IMR-90 (cell line): ENCODE results near the gene ADAMTS16. TPM values are rescaled to one million over a fixed set of nuclear protein-coding genes. Genes with fewer than 3 reads are reported as not detected.

ENCODE experiments used
- ATAC-seq: fragments of 200-7000 bp; cut with Tn5 transposase; 2 replicates; pipeline ENCODE4 v1.9.1; 2020; ENCODE audit warnings: low read depth, mild to moderate bottlenecking, moderate library complexity
- BruUV-seq: library from RNA; stranded (reverse); fragments of 400-500 nt; replicated peaks from 2 replicates; lab custom pipeline; 2021; lab: Mats Ljungman, UMichigan
- CTCF ChIA-PET: fragments of 300-600 bp; formaldehyde crosslinking; extraction: SDS; loops from one replicate; lab custom pipeline; 2021; ENCODE audit warnings: antibody characterized with exemption; lab: Yijun Ruan, JAX
- POLR2A ChIA-PET: fragments of 300-600 bp; sonication (Branson Sonifier 250); formaldehyde crosslinking; loops from one replicate; lab custom pipeline; 2022; ENCODE audit warnings: antibody characterized with exemption; ENCODE audit not compliant: unreplicated experiment; lab: Charles Lee
- DNase-seq: peaks from one replicate; pipeline ENCODE4 v3.0.0; 2013
- H2AFZ ChIP-seq: replicated peaks from 2 replicates; pipeline ENCODE3; 2013; ENCODE audit warnings: low read length, mild to moderate bottlenecking; ENCODE audit not compliant: poor library complexity
- H2AK5ac ChIP-seq: 2 replicates; pipeline ENCODE4 v1.6.1; 2013; ENCODE audit warnings: low read depth, low read length, inconsistent platforms
- H2AK9ac ChIP-seq: replicated peaks from 2 replicates; pipeline ENCODE3; 2013; ENCODE audit warnings: mild to moderate bottlenecking, low read depth, low read length, moderate library complexity; ENCODE audit not compliant: poor library complexity
- H2BK120ac ChIP-seq: 2 replicates; pipeline ENCODE4 v1.6.1; 2013; ENCODE audit warnings: low read depth, low read length, inconsistent platforms
- H2BK15ac ChIP-seq: 3 replicates; pipeline ENCODE4 v1.6.1; 2013; ENCODE audit warnings: low read depth, low read length, inconsistent platforms
- H2BK20ac ChIP-seq: 2 replicates; pipeline ENCODE4 v1.6.1; 2013; ENCODE audit warnings: low read depth, mild to moderate bottlenecking, inconsistent platforms, low read length, moderate library complexity
- H2BK5ac ChIP-seq: 2 replicates; pipeline ENCODE4 v1.6.1; 2013; ENCODE audit warnings: mild to moderate bottlenecking, low read depth, low read length, inconsistent platforms; ENCODE audit not compliant: poor library complexity, severe bottlenecking
- H3K14ac ChIP-seq: replicated peaks from 2 replicates; pipeline ENCODE4 v1.6.1; 2013; ENCODE audit warnings: low read depth, low read length, inconsistent platforms
- H3K18ac ChIP-seq: 2 replicates; pipeline ENCODE4 v1.6.1; 2013; ENCODE audit warnings: low read depth, low read length, control low read depth
- H3K23ac ChIP-seq: 2 replicates; pipeline ENCODE4 v1.6.1; 2013; ENCODE audit warnings: low read depth, low read length, inconsistent platforms
- H3K27ac ChIP-seq: 2 replicates; pipeline ENCODE4 v1.5.1; 2013; ENCODE audit warnings: mild to moderate bottlenecking, control low read depth, low read length; ENCODE audit not compliant: insufficient read depth
- H3K27me3 ChIP-seq: 2 replicates; pipeline ENCODE4 v1.6.1; 2013; ENCODE audit warnings: low read length; ENCODE audit not compliant: control insufficient read depth, insufficient read depth
- H3K36me3 ChIP-seq: 2 replicates; pipeline ENCODE4 v1.6.1; 2013; ENCODE audit warnings: low read length, mixed read lengths; ENCODE audit not compliant: control insufficient read depth, insufficient read depth
- H3K4ac ChIP-seq: 2 replicates; pipeline ENCODE4 v1.6.1; 2013; ENCODE audit warnings: low read depth, low read length, inconsistent platforms
- H3K4me1 ChIP-seq: 2 replicates; pipeline ENCODE4 v1.6.1; 2013; ENCODE audit warnings: low read length, mixed read lengths; ENCODE audit not compliant: control insufficient read depth, insufficient read depth
- H3K4me2 ChIP-seq: 2 replicates; pipeline ENCODE4 v1.6.1; 2013; ENCODE audit warnings: low read depth, mild to moderate bottlenecking, control low read depth, low read length, moderate library complexity
- H3K4me3 ChIP-seq: 2 replicates; pipeline ENCODE4 v1.5.1; 2013; ENCODE audit warnings: low read depth, mild to moderate bottlenecking, control low read depth, low read length, moderate library complexity; ENCODE audit not compliant: insufficient read depth
- H3K56ac ChIP-seq: 2 replicates; pipeline ENCODE4 v1.6.1; 2013; ENCODE audit warnings: low read length, inconsistent platforms; ENCODE audit not compliant: insufficient read depth; ENCODE audit errors: extremely low read depth
- H3K79me1 ChIP-seq, 2 experiments: 2 replicates each; pipeline ENCODE4 v1.6.1; 2013; ENCODE audit warnings: low read length in 2 of 2, inconsistent platforms in 1 of 2, low read depth in 1 of 2
- H3K9ac ChIP-seq: 2 replicates; pipeline ENCODE4 v1.6.1; 2013; ENCODE audit warnings: low read depth, low read length, control low read depth
- H3K9me1 ChIP-seq: 2 replicates; pipeline ENCODE4 v1.6.1; 2013; ENCODE audit warnings: low read length, inconsistent platforms; ENCODE audit not compliant: insufficient read depth
- H3K9me3 ChIP-seq: 2 replicates; pipeline ENCODE4 v1.6.1; 2013; ENCODE audit warnings: low read length; ENCODE audit not compliant: control insufficient read depth, insufficient read depth
- H4K20me1 ChIP-seq: 2 replicates; pipeline ENCODE4 v1.6.1; 2013; ENCODE audit warnings: low read length, inconsistent platforms; ENCODE audit not compliant: insufficient read depth
- H4K5ac ChIP-seq: 2 replicates; pipeline ENCODE4 v1.6.1; 2013; ENCODE audit warnings: mild to moderate bottlenecking, low read depth, low read length, control low read depth
- H4K8ac ChIP-seq, 2 experiments: 2 replicates each; pipeline ENCODE4 v1.6.1; 2013; ENCODE audit warnings: low read depth in 2 of 2, low read length in 2 of 2, control low read depth in 1 of 2, inconsistent platforms in 1 of 2
- H4K91ac ChIP-seq: 2 replicates; pipeline ENCODE4 v1.6.1; 2013; ENCODE audit warnings: low read depth, low read length, inconsistent platforms; ENCODE audit not compliant: insufficient read depth
- BHLHE40 ChIP-seq: fragments of 150-350 bp; IDR thresholded peaks from 2 replicates; pipeline ENCODE4 v1.6.1; 2016; ENCODE audit warnings: mild to moderate bottlenecking, low read depth, low read length
- CEBPB ChIP-seq: IDR thresholded peaks from 2 replicates; pipeline ENCODE4 v1.6.1; 2012; ENCODE audit warnings: low read depth, low read length, improper control_type of control experiment
- CTCF ChIP-seq: conservative IDR thresholded peaks from 2 replicates; pipeline ENCODE4 v1.5.1; 2012; ENCODE audit warnings: mild to moderate bottlenecking, low read depth, low read length, improper control_type of control experiment
- ELK1 ChIP-seq: fragments of 150-350 bp; IDR thresholded peaks from 2 replicates; pipeline ENCODE4 v1.6.1; 2016; ENCODE audit warnings: low read depth, mild to moderate bottlenecking, low read length, moderate library complexity, borderline replicate concordance
- FOS ChIP-seq: fragments of 150-350 bp; IDR thresholded peaks from 2 replicates; pipeline ENCODE4 v1.6.1; 2016; ENCODE audit warnings: low read depth, low read length
- MAFK ChIP-seq: IDR thresholded peaks from 2 replicates; pipeline ENCODE4 v1.6.1; 2012; ENCODE audit warnings: low read depth, low read length, improper control_type of control experiment
- MAZ ChIP-seq: IDR thresholded peaks from 2 replicates; pipeline ENCODE4 v1.6.1; 2012; ENCODE audit warnings: low read depth, mild to moderate bottlenecking, low read length, improper control_type of control experiment, moderate library complexity, borderline replicate concordance
- MXI1 ChIP-seq: IDR thresholded peaks from 2 replicates; pipeline ENCODE4 v1.6.1; 2012; ENCODE audit warnings: low read depth, mild to moderate bottlenecking, low read length, moderate library complexity, borderline replicate concordance
- NFE2L2 ChIP-seq: fragments of 150-350 bp; IDR thresholded peaks from 2 replicates; pipeline ENCODE4 v1.6.1; 2016; ENCODE audit warnings: low read depth, mild to moderate bottlenecking, low read length
- POLR2A ChIP-seq: IDR thresholded peaks from 2 replicates; pipeline ENCODE4 v1.6.1; 2012; ENCODE audit warnings: mild to moderate bottlenecking, low read depth, low read length
- RAD21 ChIP-seq: IDR thresholded peaks from 2 replicates; pipeline ENCODE4 v1.6.1; 2012; ENCODE audit warnings: low read length, improper control_type of control experiment
- RCOR1 ChIP-seq: IDR thresholded peaks from 2 replicates; pipeline ENCODE4 v1.6.1; 2012; ENCODE audit warnings: mild to moderate bottlenecking, low read length, improper control_type of control experiment; ENCODE audit not compliant: insufficient replicate concordance
- SMC3 ChIP-seq: fragments of 150-350 bp; IDR thresholded peaks from 2 replicates; pipeline ENCODE4 v1.6.1; 2016; ENCODE audit warnings: low read depth, mild to moderate bottlenecking, antibody characterized with exemption, low read length, moderate library complexity
- WGBS, 2 experiments: methylation state at CpG; one replicate each; pipeline versions ENCODE4 v1.1.5 to v1.1.7; 2013; ENCODE audit warnings: missing lambda C conversion rate in 2 of 2; ENCODE audit not compliant: insufficient read length in 1 of 2; ENCODE audit errors: extremely low coverage in 2 of 2; 5-methylcytosine and 5-hydroxymethylcytosine counted together
- dilution Hi-C: fragments of 300-500 bp; cut with HindIII; formaldehyde crosslinking; loops from one replicate; pipeline ENCODE4 v1.14.3; 2018; ENCODE audit warnings: low sequenced_read_pairs; ENCODE audit not compliant: unreplicated experiment
- in situ Hi-C: fragments of 300-500 bp; cut with MboI; formaldehyde crosslinking; loops from 3 replicates; pipeline ENCODE4 v1.14.3; 2019; ENCODE audit warnings: low sequenced_read_pairs, inconsistent platforms, mixed read lengths
- intact Hi-C: fragments of 100-400 bp; cut with micrococcal nuclease; formaldehyde crosslinking; loops from 2 replicates; pipeline ENCODE4 v1.10.0; 2022
- polyA plus RNA-seq, 3 experiments: library from polyadenylated mRNA; depleted of rRNA; stranded (reverse); fragments of >200 nt; gene quantifications; 2 replicates each; pipeline ENCODE4 v1.2.3, GENCODE V29; 2012; ENCODE audit warnings: low replicate concordance in 1 of 3
- total RNA-seq: library from RNA; depleted of rRNA; stranded (reverse); fragments of >200 nt; gene quantifications from 2 replicates; pipeline ENCODE4 v1.2.3, GENCODE V29; 2012

The ADAMTS16 gene
- total and polyA plus RNA-seq, 2 of the 4 experiments (the other 2 are of a cell fraction), result 0.09 to 0.18 TPM

GRCh38 chr5:5149154-5149553 is 9.0 kb downstream of the ADAMTS16 start:
- Histone ChIP-seq H3K36me3 (no peaks in the 10 kb centered on the region), H2AK5ac (no peak overlapping the region), H3K4ac (no peak overlapping the region), H4K20me1 (no peaks in the 10 kb centered on the region), H3K9ac (no peak overlapping the region), H3K23ac (no peak overlapping the region), H3K27me3 (no peaks in the 10 kb centered on the region), H3K18ac (no peak overlapping the region), H2AK9ac (no peak overlapping the region), H3K9me1 (no peaks in the 10 kb centered on the region), H2AFZ (no peak overlapping the region), H3K9me3 (no peaks in the 10 kb centered on the region), H2BK5ac (no peak overlapping the region), H3K56ac (no peak overlapping the region), H3K79me1 (no peaks in the 10 kb centered on the region), H4K8ac (no peak overlapping the region), H3K4me3 (no peak overlapping the region), H3K27ac (no peak overlapping the region), H2BK20ac (no peak overlapping the region), H3K4me1 (no peaks in the 10 kb centered on the region), H3K14ac (no peak overlapping the region), H4K5ac (no peak overlapping the region), H3K4me2 (no peak overlapping the region), H4K91ac (no peak overlapping the region), H2BK15ac (no peak overlapping the region), H2BK120ac (no peak overlapping the region)
- CTCF ChIA-PET, result no interaction called here
- no TSS peak for BruUV-seq
- DNase-seq (no peak), ATAC-seq (no peak)
- in situ Hi-C loops (no loop called here), dilution Hi-C loops (no loop called here), intact Hi-C loops (no loop called here)
- POLR2A ChIA-PET, result no interaction called here
- WGBS, 2 experiments, result no CpG with 5 or more reads among the region's 1 CpG
- TF ChIP-seq BHLHE40 (no peak), RAD21 (no peak), CEBPB (no peak), MAFK (no peak), ELK1 (no peak), CTCF (no peak), RCOR1 (no peak), FOS (no peak), SMC3 (no peak), NFE2L2 (no peak), MAZ (no peak), POLR2A (no peak), MXI1 (no peak)
